Endothelial cell of umbilical vein (primary cell): ENCODE measurements around the gene PIP4P1.

Experiments used
- CTCF ChIP-seq, 2 donors: IDR thresholded peaks; 1 replicate in 1 of 2; 2 replicates in 1 of 2; pipeline ENCODE4 v1.5.1; 2011; ENCODE audit warnings: low read length in 2 of 2, mild to moderate bottlenecking in 2 of 2, moderate library complexity in 2 of 2, control low read depth in 1 of 2, inconsistent platforms in 1 of 2, low read depth in 1 of 2; ENCODE audit not compliant: insufficient read depth in 1 of 2; ENCODE audit errors: extremely low read depth in 1 of 2
- EZH2 ChIP-seq: IDR thresholded peaks from 2 replicates; pipeline ENCODE4 v1.6.1; 2012; ENCODE audit warnings: borderline replicate concordance, low read depth, mild to moderate bottlenecking, moderate library complexity, low read length, inconsistent platforms; ENCODE audit not compliant: severe bottlenecking
- FOS ChIP-seq: IDR thresholded peaks from 2 replicates; pipeline ENCODE4 v1.6.1; 2011; ENCODE audit warnings: mild to moderate bottlenecking, low read length, moderate library complexity, borderline replicate concordance; ENCODE audit not compliant: insufficient read depth
- GATA2 ChIP-seq: IDR thresholded peaks from 2 replicates; pipeline ENCODE4 v1.7.0; 2011; ENCODE audit warnings: low read depth, mild to moderate bottlenecking, moderate library complexity, mixed read lengths, low read length; ENCODE audit not compliant: insufficient read length, insufficient read depth
- JUN ChIP-seq: IDR thresholded peaks from 2 replicates; pipeline ENCODE4 v1.6.1; 2011; ENCODE audit warnings: borderline replicate concordance, low read depth; ENCODE audit not compliant: insufficient read length, insufficient read depth
- MAX ChIP-seq: IDR thresholded peaks from 2 replicates; pipeline ENCODE4 v1.6.1; 2011; ENCODE audit not compliant: insufficient read depth, insufficient read length
- MYC ChIP-seq: IDR thresholded peaks from one replicate; pipeline ENCODE4 v1.6.1; 2011; ENCODE audit warnings: mild to moderate bottlenecking, low read depth, low read length
- POLR2A ChIP-seq: IDR thresholded peaks from 2 replicates; pipeline ENCODE4 v1.6.1; 2012; ENCODE audit warnings: low read depth, mild to moderate bottlenecking, control low read depth, low read length
- POLR2AphosphoS5 ChIP-seq: IDR thresholded peaks from 2 replicates; pipeline ENCODE4 v1.6.1; 2012; ENCODE audit warnings: low read depth, mild to moderate bottlenecking, control low read depth, low read length, moderate library complexity; ENCODE audit not compliant: insufficient read depth

- TF ChIP-seq POLR2A (no peak), FOS (no peak), CTCF (IDR thresholded peaks at IDR 0.05; ENCODE audit: extremely low read depth in 1 of 2, insufficient read depth in 1 of 2, low read depth in 1 of 2, low read length in 2 of 2) (no peak), MAX (no peak), MYC (no peak), JUN (no peak), EZH2 (no peak), POLR2AphosphoS5 (no peak), GATA2 (no peak)
Observed at GRCh38 chr14:20440882-20441281, 20.4 kb downstream of the PIP4P1 start.
